HG03575 (cell line): ENCODE data around the gene CAMTA1.
"Not testable (repeated sequence)": the region's sequence is repeated elsewhere in the genome, so short reads cannot be mapped to it uniquely, and the experiment has no call there.

Source experiments
- ATAC-seq: cut with Tn5 transposase; IDR thresholded peaks from one replicate; pipeline ENCODE4 v1.9.1; 2021; ENCODE audit not compliant: unreplicated experiment, insufficient number of reproducible peaks, low FRiP score; ENCODE audit errors: extremely low read depth

CAMTA1 gene

DNA sequence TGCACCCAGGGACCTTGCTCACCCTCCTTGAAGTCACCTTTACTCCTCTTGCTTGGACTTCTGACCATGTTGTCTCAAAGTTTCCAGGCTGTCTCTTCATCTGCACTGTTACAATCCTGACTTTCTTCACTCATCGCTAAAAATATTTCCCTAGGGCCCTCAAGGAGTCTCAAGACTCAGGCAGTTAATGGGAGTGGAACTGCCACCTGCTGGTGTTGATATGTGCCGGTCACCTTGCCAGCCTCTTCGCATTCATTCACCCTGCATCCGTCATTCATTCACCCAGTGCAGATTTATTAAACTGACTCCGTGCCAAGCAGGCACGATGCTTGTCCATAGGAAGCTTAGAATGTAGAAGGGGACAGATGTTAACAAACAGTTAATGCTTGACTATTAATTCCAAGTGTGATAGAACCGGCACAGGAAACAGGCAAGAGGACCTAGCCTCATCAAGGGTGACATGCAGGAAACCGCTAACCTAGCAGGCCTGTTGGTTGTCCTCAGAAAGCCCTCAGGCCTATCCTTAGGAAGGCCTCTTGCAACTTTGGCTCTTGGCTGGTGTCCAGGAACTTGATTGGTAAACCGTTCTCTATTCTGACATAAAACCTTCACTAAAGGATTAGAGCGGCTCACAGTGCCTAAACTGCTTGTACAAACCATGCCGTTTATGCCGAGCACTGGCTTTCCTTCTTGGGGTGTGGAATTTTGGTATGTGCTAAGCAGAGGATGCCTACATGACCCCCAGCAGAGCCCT lies 342.2 kb downstream of the CAMTA1 start:
- ATAC-seq = no peak

- no peak for ATAC-seq
Observed at GRCh38 chr1:7128293-7128692, 343.0 kb downstream of the CAMTA1 start.

DNA sequence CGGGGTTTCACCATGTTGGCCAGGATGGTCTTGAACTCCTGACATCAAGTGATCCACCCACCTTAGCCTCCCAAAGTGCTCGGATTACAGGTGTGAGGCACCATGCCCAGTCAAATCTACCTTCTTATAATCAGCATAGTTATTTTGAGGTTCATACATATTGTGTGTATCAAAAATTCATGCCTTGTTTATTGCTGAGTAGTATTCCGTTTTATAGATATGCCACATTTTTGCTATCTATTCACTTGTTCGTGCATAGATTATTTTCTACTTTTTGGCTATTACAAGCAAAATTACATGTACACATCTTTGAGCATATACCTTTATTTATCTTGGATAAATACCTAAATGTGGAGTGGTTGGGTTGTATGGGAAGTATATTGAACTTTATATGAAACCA lies 344.9 kb downstream of the CAMTA1 start:
- no peak for ATAC-seq

GRCh38 chr1:7135493-7135892 lies 350.2 kb downstream of the CAMTA1 start:
- ATAC-seq = no peak

GRCh38 chr1:7136166-7136953 lies 351.1 kb downstream of the CAMTA1 start:
- ATAC-seq = no peak

DNA sequence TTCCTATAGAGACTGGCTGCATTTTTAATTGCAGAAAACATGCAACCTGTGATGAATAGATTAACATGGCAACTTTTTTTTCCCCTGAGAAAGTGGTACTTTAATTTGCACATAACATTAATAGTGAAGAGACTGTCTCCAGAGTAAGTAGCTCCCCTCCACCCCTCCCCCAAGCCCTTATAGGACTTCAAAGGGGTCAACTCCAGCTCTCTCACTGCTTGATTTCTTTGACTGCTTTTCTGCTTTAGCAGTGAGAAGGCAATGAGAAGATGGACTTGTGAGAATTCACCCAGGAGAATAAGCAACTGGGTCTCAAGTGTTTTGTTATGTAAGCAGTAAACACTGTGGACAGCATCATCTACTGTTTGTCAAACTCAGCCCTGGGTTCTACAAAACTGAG lies 355.0 kb downstream of the CAMTA1 start:
- ATAC-seq = no peak

- no peak for ATAC-seq
Observed at GRCh38 chr1:7145947-7146346, 360.7 kb downstream of the CAMTA1 start.

DNA sequence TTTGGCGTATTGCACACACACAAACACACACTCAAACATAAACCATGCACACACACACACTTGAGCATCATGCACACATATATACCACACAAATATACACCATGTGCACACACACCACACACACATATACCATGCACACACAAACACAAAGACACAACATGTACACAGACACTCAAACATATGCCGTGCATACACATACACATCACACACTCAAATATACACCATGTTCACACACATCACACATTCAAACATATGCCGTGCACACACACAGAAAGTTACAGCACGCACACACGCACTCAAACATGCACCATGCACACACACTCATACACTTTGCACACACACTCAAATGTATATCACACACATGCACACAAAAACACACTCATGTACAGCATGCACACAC lies 361.5 kb downstream of the CAMTA1 start:
- ATAC-seq = no peak

GRCh38 chr1:7147581-7148282 lies 362.5 kb downstream of the CAMTA1 start:
- not testable (repeated sequence) for ATAC-seq

DNA sequence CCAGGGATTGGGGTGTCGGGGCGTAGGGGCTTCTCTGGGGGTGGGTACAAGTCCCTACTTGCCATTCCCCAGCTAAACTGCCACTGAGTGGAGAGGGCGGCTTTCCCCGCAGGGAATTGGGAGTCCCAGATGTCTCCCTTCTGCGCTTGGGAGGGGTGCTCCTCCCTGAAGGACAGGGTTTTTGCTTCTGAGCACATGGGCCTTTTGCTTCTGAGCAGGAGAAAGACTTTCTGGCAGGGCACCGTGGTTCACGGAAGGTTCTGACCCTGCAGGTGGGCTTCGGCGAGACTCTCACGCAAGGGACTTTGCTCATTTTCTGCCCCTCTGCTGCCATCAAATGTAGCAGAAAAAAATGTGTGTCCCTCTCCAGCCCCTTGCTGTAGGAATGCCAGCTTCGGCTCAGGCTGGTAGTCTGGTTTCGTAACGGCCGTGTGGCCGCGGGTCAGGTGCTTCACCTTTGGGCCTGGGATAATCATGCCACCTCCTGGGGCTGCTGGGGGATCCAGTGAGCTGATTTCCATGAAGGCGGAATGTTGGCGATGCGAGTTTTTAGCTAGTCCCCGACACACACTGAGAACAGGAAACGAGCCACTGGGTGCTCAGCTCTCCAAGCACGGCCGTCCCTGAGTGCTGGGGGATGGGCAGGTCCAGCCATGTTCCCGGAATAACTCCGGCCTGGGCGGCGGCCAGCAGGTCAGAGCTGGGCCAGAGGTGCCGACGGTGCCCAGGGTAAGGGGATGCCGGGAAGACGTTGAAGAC lies 364.0 kb downstream of the CAMTA1 start:
- ATAC-seq = no peak

- no peak for ATAC-seq
Observed at GRCh38 chr1:7150724-7151280, 365.5 kb downstream of the CAMTA1 start.

DNA sequence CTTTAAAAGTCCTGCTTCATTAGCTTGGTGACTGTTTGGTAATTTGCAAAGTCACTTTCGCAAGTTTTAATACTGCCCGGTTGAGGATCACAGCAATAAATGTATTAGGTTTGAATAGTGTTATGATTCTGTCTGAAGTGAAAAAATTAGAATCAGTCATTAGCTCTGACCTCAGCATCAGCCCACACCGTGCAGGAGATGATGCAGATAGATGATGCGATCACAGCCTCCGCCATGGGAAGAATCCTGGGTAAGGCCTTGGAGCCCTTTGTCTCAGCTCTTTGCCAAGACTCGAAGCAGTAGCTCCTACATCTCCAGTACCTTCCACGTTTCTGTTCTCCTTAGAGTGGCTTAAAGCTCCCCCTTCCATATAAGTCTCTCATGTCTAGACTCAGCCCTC lies 366.7 kb downstream of the CAMTA1 start:
- no peak for ATAC-seq

DNA sequence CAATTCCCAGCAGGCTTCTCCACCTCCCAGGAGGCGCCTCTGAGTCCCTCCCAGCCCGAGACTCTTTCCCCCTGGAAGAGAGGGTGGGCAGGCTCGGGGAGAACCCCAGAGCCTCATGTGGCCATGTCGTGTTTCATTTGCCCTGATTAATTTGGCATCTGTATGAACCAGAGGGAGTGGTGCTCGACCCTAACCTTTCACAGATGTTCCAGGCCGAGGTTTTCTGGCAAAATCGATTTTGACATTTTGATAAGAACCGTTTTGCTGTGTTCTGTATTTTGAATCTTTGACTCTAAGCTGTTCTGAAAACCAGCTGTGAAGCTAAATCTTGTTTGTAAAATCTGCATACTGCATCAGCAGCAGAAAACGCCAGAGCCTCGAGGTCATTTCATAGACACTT lies 367.4 kb downstream of the CAMTA1 start:
- no peak for ATAC-seq

GRCh38 chr1:7153464-7153863 lies 368.2 kb downstream of the CAMTA1 start:
- no peak for ATAC-seq

DNA sequence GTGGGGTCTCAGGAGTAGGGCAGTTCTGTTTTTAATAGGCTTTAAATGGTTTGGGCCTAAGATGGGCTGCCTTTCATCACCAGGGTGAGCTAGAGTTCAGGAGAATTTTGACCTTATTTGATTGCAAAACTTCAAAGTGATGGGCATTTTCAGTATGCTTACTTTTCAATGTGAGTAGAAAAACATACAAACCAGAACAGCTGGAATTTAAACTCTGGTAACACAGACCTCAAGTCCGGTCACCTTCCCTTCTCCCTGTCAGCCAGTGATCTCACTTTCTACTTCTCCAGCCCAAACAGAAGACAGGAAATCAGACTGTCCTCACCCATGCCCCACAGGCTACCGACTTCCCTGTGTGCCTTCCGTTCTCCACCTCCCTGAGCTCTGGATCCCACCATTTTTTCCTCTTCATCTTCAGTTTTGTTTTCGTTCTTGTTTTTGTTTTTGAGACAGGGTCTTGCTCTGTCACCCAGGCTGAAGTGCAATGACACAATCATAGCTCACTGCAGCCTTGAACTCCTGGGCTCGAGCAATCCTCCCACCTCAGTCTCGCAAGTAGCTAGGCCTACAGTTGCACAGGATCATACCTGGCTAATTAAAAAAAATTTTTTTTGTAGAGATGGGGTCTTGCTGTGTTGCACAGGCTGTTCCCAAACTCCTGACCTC lies 374.0 kb downstream of the CAMTA1 start:
- no peak for ATAC-seq

GRCh38 chr1:7168554-7168953 lies 383.3 kb downstream of the CAMTA1 start:
- ATAC-seq = not testable (repeated sequence)

GRCh38 chr1:7171168-7171567 lies 385.9 kb downstream of the CAMTA1 start:
- no peak for ATAC-seq

DNA sequence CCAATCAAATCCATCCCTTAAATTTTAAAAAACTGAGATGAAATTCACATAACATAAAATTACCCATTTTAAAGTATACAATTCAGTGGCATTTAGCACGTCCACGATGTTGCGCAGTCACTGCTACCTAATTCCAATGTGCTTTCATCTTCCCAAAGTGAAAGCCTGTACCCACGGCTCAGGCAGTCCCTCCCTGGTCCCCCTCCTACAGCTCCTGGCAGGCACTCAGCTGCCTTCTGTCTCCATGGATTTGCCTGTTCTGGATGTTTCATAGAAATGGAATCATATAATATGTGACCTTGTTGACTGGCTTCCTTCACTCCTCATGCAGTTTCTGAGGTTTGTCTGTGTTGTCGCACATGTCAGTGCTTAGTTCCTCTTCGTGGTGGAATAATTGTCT lies 386.3 kb downstream of the CAMTA1 start:
- no peak for ATAC-seq
